Measurements from ENCODE around the gene MYADML2.

Gene MYADML2

GRCh38 chr17:81904600-81905423 is 42.2 kb downstream of the MYADML2 start:
- no peak for TF ChIP-seq SIN3A (IDR thresholded peaks at IDR 0.05; ENCODE audit: borderline replicate concordance, insufficient read depth, low read length)
- no peak for TF ChIP-seq REST (IDR thresholded peaks at IDR 0.05; ENCODE audit: insufficient read depth in 1 of 2, low read depth in 2 of 2, low read length in 2 of 2)
- no peak for TF ChIP-seq TAF1 (IDR thresholded peaks at IDR 0.05; ENCODE audit: borderline replicate concordance, insufficient read depth, low read length)
- no peak for TF ChIP-seq POLR2AphosphoS5 (IDR thresholded peaks at IDR 0.05; ENCODE audit: low read depth, low read length)
- no peak for TF ChIP-seq FOXP2 (optimal IDR thresholded peaks at IDR 0.05; ENCODE audit: borderline replicate concordance, extremely low read depth, extremely low read length, insufficient read depth)

- TF ChIP-seq REST (IDR thresholded peaks at IDR 0.05; ENCODE audit: insufficient read depth in 1 of 2, low read depth in 2 of 2, low read length in 2 of 2), result no peak
Measured at GRCh38 chr17:81903896-81904599, 43.0 kb downstream of the MYADML2 start.

DNA sequence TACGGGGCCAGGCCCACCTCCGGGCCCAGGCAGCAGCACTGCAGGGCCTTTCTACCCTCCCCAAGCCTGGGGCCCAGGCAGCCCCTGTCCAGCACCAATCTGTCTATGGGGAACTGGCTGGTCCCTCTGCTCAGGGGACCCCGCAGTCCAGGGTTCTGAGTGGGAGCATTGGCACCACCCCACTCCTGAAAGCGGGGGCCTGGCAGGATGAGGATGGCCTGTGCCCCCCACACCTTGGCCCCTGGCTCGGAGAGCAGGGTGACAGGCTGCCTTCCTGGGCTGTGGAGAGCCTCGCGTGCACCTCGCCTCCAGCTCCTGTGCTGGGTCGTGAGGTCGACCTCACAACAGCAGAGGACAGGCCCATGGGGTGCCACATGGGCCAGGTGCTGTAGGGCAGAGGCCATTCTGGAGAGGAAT is 43.6 kb downstream of the MYADML2 start:
- TF ChIP-seq FOXP2 (optimal IDR thresholded peaks at IDR 0.05; ENCODE audit: borderline replicate concordance, extremely low read depth, extremely low read length, insufficient read depth) (no peak), TAF1 (IDR thresholded peaks at IDR 0.05; ENCODE audit: borderline replicate concordance, insufficient read depth, low read length) (no peak), REST (IDR thresholded peaks at IDR 0.05; ENCODE audit: insufficient read depth in 1 of 2, low read depth in 2 of 2, low read length in 2 of 2) (no peak), SIN3A (IDR thresholded peaks at IDR 0.05; ENCODE audit: borderline replicate concordance, insufficient read depth, low read length) (no peak), POLR2AphosphoS5 (IDR thresholded peaks at IDR 0.05; ENCODE audit: low read depth, low read length) (no peak)

DNA sequence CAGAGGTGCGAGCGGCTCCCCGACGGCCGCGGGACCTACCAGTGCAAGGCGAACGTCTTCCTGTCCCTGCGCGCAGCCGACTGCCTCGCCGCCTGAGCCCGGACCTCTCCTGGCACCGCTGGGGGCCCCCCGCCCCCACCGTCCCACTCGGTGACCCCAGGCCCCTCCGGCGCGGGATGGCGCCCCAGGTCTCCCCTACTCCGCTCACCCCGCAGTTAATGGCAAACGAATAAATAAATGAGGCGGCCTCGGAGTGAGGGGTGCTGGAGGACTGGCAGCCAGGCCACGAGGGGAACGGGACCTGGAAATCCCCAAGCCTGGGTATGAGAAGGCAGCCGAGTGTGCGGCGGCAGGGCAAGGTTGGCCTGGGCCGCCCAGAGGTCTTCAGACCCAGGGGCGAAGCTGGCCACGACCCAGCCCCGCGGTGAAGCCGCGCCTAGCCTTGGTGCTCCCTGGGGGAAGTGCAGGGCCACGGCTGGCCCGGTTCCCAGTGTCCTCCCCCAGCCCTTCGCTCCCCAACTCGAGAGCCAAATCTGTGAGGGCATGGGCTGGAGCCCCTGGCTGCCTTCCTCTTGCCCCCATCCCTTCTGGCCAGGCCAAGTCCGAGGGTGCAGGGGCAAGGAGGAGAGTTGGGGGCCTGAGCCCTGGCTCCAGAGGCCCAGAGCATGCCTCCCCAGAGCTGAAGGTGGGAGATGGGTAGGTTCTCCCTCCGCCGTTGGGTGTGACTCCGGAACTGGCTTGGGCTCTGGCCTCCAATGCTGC is 44.2 kb downstream of the MYADML2 start:
- TF ChIP-seq SIN3A (IDR thresholded peaks at IDR 0.05; ENCODE audit: borderline replicate concordance, insufficient read depth, low read length) (no peak), REST (IDR thresholded peaks at IDR 0.05; ENCODE audit: insufficient read depth in 1 of 2, low read depth in 2 of 2, low read length in 2 of 2) (no peak), TAF1 (IDR thresholded peaks at IDR 0.05; ENCODE audit: borderline replicate concordance, insufficient read depth, low read length) (no peak), FOXP2 (optimal IDR thresholded peaks at IDR 0.05; ENCODE audit: borderline replicate concordance, extremely low read depth, extremely low read length, insufficient read depth) (no peak), POLR2AphosphoS5 (IDR thresholded peaks at IDR 0.05; ENCODE audit: low read depth, low read length) (no peak)

Data from PFSK-1 (cell line).